ENCODE data around the gene VPS11. TPM values are rescaled to one million over a fixed set of nuclear protein-coding genes. Genes with fewer than 3 reads are reported as not detected.

Gene VPS11
- total and polyA plus RNA-seq, 2 experiments from 2014 or later, result 11.5 to 13.4 TPM

DNA sequence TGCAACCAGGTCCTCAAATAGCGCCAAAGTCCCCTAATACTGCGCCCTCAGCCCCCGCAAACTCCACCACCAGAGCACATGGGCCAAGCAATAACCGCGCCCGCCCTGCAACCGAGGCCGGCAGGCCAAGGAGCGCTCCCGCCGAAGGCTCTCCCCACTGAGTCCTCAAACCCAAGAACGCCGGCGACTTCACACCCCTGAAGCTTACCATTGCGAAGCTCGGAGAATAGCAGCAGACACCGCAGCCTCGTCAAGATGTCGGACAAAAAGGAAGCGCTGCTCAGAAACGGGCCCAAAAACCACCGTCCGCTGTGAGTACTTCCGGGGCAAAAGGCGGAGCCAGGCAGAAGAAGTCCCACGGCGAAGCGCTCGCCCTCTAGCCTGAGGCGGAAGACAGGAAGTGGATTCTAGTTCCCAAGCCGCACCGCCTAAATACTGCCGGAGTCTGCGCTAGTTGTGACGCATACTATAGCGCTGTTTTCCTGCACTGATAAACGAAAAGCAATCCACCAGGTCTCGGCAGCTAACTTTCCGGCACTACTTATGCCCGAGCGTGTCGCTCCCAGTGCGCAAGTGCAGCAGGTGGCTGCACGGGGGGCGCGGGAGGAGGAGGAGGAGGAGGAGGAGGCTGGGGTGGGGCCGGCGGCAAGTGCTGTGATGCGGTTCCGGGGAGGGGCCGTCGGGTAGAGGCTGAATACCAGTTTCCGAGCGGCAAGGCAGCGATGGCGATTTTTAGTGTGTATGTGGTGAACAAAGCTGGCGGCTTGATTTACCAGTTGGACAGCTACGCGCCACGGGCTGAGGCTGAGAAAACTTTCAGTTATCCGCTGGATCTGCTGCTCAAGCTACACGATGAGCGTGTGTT is 49.3 kb upstream of the VPS11 start, which contains the start of the genes RPS25 and TRAPPC4:
Gene RPS25, minus strand, starts transcription at position 270 of the 865 bp plus-strand sequence. Its CDS starts 59 bp downstream, at position 211.
Gene TRAPPC4, plus strand, starts transcription at position 693 of the 865 bp plus-strand sequence. Its CDS starts 30 bp downstream, at position 723.
- Histone ChIP-seq H3K79me2 (replicated peaks; ENCODE audit: insufficient read depth) (peaks cover 61% of the 10 kb centered on the region), H3K36me3 (ENCODE audit: insufficient read depth) (peaks cover 62% of the 10 kb centered on the region)

DNA sequence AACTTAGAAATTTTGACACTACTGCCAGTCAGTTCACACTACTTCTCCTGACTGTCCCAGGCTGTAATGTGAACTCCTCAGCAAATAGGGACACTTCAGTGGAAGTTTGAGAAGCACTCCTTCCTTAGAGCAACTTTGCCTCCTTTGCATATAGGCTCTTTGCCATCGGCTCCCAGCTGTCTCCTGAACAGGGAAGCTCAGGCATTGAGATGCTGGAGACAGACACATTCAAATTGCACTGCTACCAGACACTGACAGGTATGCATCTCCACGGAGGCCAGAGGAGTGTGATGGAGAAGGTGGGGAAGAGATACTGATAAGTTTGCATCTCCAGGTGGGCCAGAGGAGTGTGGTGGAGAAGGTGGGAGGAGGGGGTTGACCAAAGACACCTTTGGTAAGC is 47.6 kb upstream of the VPS11 start:
- DNase-seq (ENCODE audit: low spot score), result no peak
- H3K27ac Mint-ChIP-seq, result no peak overlapping the region
- peaks cover 10% of the 10 kb centered on the region for H3K4me1 Mint-ChIP-seq
- Histone ChIP-seq H3K36me3 (ENCODE audit: insufficient read depth) (peaks cover 60% of the 10 kb centered on the region), H3K4me3 (peak overlapping the region; percentile 88), H2AFZ (no peak overlapping the region), H3K27ac (ENCODE audit: low read depth) (no peak overlapping the region), H4K20me1 (replicated peaks; ENCODE audit: insufficient read depth) (peaks cover 26% of the 10 kb centered on the region), H3K4me2 (peak overlapping the region; percentile 100), H3K27me3 (ENCODE audit: insufficient read depth) (no peaks in the 10 kb centered on the region), H3K79me2 (replicated peaks; ENCODE audit: insufficient read depth) (peaks cover 61% of the 10 kb centered on the region), H3K9me2 (ENCODE audit: insufficient read depth) (no peaks in the 10 kb centered on the region), H3F3A (replicated peaks; ENCODE audit: low read depth) (peaks cover 50% of the 10 kb centered on the region), H3K4me1 (ENCODE audit: insufficient read depth) (peaks cover 21% of the 10 kb centered on the region; the same call in 1 of the 2 replicates)
- H3K36me3 Mint-ChIP-seq (ENCODE audit: low read depth), result peaks cover 74% of the 10 kb centered on the region
- peaks cover 8% of the 10 kb centered on the region for H3K27me3 Mint-ChIP-seq (ENCODE audit: insufficient read depth, low read depth, poor library complexity)
- H3K9me3 Mint-ChIP-seq, result peaks cover 3% of the 10 kb centered on the region; the same call in 1 of the 3 replicates
- ATAC-seq, result no peak
- H3K4me3 Mint-ChIP-seq, result peak overlapping the region; percentile 99
- no peak for TF ChIP-seq EZH2phosphoT487 (IDR thresholded peaks at IDR 0.05; ENCODE audit: unreplicated experiment)

More for the DNA sequence above, 49.3 kb upstream of the VPS11 start, which contains the start of the genes RPS25 and TRAPPC4:
- Mint-ChIP-seq H3K36me3 (ENCODE audit: low read depth) (peaks cover 77% of the 10 kb centered on the region), H3K4me3 (peak within 1 kb of the TSS; percentile 99), H3K27ac (peak within 1 kb of the TSS; percentile 99), H3K27me3 (ENCODE audit: insufficient read depth, low read depth, poor library complexity) (peaks cover 8% of the 10 kb centered on the region), H3K4me1 (peaks cover 6% of the 10 kb centered on the region; the same call in 2 of the 3 replicates), H3K9me3 (peaks cover 3% of the 10 kb centered on the region; the same call in 1 of the 3 replicates)
- ATAC-seq (peak; percentile 89), DNase-seq (ENCODE audit: low spot score) (peak; percentile 99)
- Histone ChIP-seq H3K4me1 (ENCODE audit: insufficient read depth) (peaks cover 21% of the 10 kb centered on the region; the same call in 1 of the 2 replicates), H3F3A (replicated peaks; ENCODE audit: low read depth) (peaks cover 52% of the 10 kb centered on the region), H4K20me1 (replicated peaks; ENCODE audit: insufficient read depth) (peaks cover 24% of the 10 kb centered on the region), H3K4me3 (peak within 1 kb of the TSS; percentile 88), H2AFZ (peak within 1 kb of the TSS; percentile 93; the same call in 1 of the 2 replicates), H3K27me3 (ENCODE audit: insufficient read depth) (no peaks in the 10 kb centered on the region), H3K27ac (ENCODE audit: low read depth) (peak within 1 kb of the TSS; percentile 87), H3K4me2 (peak within 1 kb of the TSS; percentile 100), H3K9me2 (ENCODE audit: insufficient read depth) (no peaks in the 10 kb centered on the region)
- TF ChIP-seq, protein P1, sequence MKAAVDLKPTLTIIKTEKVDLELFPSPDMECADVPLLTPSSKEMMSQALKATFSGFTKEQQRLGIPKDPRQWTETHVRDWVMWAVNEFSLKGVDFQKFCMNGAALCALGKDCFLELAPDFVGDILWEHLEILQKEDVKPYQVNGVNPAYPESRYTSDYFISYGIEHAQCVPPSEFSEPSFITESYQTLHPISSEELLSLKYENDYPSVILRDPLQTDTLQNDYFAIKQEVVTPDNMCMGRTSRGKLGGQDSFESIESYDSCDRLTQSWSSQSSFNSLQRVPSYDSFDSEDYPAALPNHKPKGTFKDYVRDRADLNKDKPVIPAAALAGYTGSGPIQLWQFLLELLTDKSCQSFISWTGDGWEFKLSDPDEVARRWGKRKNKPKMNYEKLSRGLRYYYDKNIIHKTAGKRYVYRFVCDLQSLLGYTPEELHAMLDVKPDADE (IDR thresholded peaks at IDR 0.05), result peak; percentile 87
- TF ChIP-seq, protein P2, sequence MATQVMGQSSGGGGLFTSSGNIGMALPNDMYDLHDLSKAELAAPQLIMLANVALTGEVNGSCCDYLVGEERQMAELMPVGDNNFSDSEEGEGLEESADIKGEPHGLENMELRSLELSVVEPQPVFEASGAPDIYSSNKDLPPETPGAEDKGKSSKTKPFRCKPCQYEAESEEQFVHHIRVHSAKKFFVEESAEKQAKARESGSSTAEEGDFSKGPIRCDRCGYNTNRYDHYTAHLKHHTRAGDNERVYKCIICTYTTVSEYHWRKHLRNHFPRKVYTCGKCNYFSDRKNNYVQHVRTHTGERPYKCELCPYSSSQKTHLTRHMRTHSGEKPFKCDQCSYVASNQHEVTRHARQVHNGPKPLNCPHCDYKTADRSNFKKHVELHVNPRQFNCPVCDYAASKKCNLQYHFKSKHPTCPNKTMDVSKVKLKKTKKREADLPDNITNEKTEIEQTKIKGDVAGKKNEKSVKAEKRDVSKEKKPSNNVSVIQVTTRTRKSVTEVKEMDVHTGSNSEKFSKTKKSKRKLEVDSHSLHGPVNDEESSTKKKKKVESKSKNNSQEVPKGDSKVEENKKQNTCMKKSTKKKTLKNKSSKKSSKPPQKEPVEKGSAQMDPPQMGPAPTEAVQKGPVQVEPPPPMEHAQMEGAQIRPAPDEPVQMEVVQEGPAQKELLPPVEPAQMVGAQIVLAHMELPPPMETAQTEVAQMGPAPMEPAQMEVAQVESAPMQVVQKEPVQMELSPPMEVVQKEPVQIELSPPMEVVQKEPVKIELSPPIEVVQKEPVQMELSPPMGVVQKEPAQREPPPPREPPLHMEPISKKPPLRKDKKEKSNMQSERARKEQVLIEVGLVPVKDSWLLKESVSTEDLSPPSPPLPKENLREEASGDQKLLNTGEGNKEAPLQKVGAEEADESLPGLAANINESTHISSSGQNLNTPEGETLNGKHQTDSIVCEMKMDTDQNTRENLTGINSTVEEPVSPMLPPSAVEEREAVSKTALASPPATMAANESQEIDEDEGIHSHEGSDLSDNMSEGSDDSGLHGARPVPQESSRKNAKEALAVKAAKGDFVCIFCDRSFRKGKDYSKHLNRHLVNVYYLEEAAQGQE (IDR thresholded peaks at IDR 0.05; ENCODE audit: unreplicated experiment), result no peak
- TF ChIP-seq POLR2AphosphoS5 (IDR thresholded peaks at IDR 0.05; ENCODE audit: low read depth) (peak; percentile 92), CREB1 (CRISPR knock-in tag; IDR thresholded peaks at IDR 0.05; ENCODE audit: low read depth) (peak; percentile 79), NANOG (IDR thresholded peaks at IDR 0.05; ENCODE audit: borderline replicate concordance) (no peak), ZNF331 (CRISPR knock-in tag; IDR thresholded peaks at IDR 0.05; ENCODE audit: low read depth) (no peak), JUNB (IDR thresholded peaks at IDR 0.05; ENCODE audit: unreplicated experiment) (no peak), STAT1 (IDR thresholded peaks at IDR 0.05; ENCODE audit: unreplicated experiment) (no peak), ZNF114 (CRISPR knock-in tag; IDR thresholded peaks at IDR 0.05) (no peak)

All from GM23338 (cell line).